ENCODE data around the gene ARHGEF17.

ARHGEF17 gene

GRCh38 chr11:73404048-73404447 lies 96.0 kb downstream of the ARHGEF17 start:
- no peaks in the 10 kb centered on the region for H3F3A ChIP-seq (ENCODE audit: insufficient read depth, low read length)
- no peak for DNase-seq
- no peaks in the 10 kb centered on the region for H3K79me2 ChIP-seq (ENCODE audit: low read length)
- H3K4me2 ChIP-seq (ENCODE audit: low read depth, low read length): no peak overlapping the region
- H3K9ac ChIP-seq (ENCODE audit: low read length): no peak overlapping the region
- TF ChIP-seq EZH2phosphoT487 (IDR thresholded peaks at IDR 0.05; ENCODE audit: low read length): no peak
- no peak for TF ChIP-seq CTCF (IDR thresholded peaks at IDR 0.05; ENCODE audit: low read length)
- no peak for TF ChIP-seq EZH2 (optimal IDR thresholded peaks at IDR 0.05; ENCODE audit: low read depth, low read length)
- no peaks in the 10 kb centered on the region for H3K4me1 ChIP-seq (ENCODE audit: low read length)
- H3K27me3 ChIP-seq (replicated peaks; ENCODE audit: insufficient read depth, low read length): no peaks in the 10 kb centered on the region
- H3K36me3 ChIP-seq (replicated peaks; ENCODE audit: insufficient read depth, low read length): no peaks in the 10 kb centered on the region
- no peak overlapping the region for H3K27ac ChIP-seq (ENCODE audit: low read length)
- no peak overlapping the region for H2AFZ ChIP-seq (ENCODE audit: low read length)
- no peaks in the 10 kb centered on the region for H4K20me1 ChIP-seq (ENCODE audit: insufficient read depth, low read length)
- no peaks in the 10 kb centered on the region for H3K9me3 ChIP-seq (replicated peaks; ENCODE audit: insufficient read depth, low read length)
- H3K9me2 ChIP-seq (replicated peaks; ENCODE audit: insufficient read depth, low read length): no peaks in the 10 kb centered on the region
- no peak overlapping the region for H3K4me3 ChIP-seq (ENCODE audit: low read length)

- no peak overlapping the region for H2AFZ ChIP-seq (ENCODE audit: low read length)
- no peaks in the 10 kb centered on the region for H3K79me2 ChIP-seq (ENCODE audit: low read length)
- no peaks in the 10 kb centered on the region for H4K20me1 ChIP-seq (ENCODE audit: insufficient read depth, low read length)
- H3K4me3 ChIP-seq (ENCODE audit: low read length): no peak overlapping the region
- DNase-seq: no peak
- H3F3A ChIP-seq (ENCODE audit: insufficient read depth, low read length): no peaks in the 10 kb centered on the region
- H3K27me3 ChIP-seq (replicated peaks; ENCODE audit: insufficient read depth, low read length): no peaks in the 10 kb centered on the region
- no peak overlapping the region for H3K9ac ChIP-seq (ENCODE audit: low read length)
- TF ChIP-seq CTCF (IDR thresholded peaks at IDR 0.05; ENCODE audit: low read length) (no peak), EZH2phosphoT487 (IDR thresholded peaks at IDR 0.05; ENCODE audit: low read length) (no peak), EZH2 (optimal IDR thresholded peaks at IDR 0.05; ENCODE audit: low read depth, low read length) (no peak)
- H3K9me2 ChIP-seq (replicated peaks; ENCODE audit: insufficient read depth, low read length): no peaks in the 10 kb centered on the region
- no peaks in the 10 kb centered on the region for H3K36me3 ChIP-seq (replicated peaks; ENCODE audit: insufficient read depth, low read length)
- H3K4me2 ChIP-seq (ENCODE audit: low read depth, low read length): no peak overlapping the region
- H3K4me1 ChIP-seq (ENCODE audit: low read length): no peaks in the 10 kb centered on the region
- no peaks in the 10 kb centered on the region for H3K9me3 ChIP-seq (replicated peaks; ENCODE audit: insufficient read depth, low read length)
- H3K27ac ChIP-seq (ENCODE audit: low read length): no peak overlapping the region
Measured at GRCh38 chr11:73404506-73405145, 96.5 kb downstream of the ARHGEF17 start.

- no peaks in the 10 kb centered on the region for H4K20me1 ChIP-seq (ENCODE audit: insufficient read depth, low read length)
- H3K9ac ChIP-seq (ENCODE audit: low read length): no peak overlapping the region
- H3K27me3 ChIP-seq (replicated peaks; ENCODE audit: insufficient read depth, low read length): no peaks in the 10 kb centered on the region
- H3K4me3 ChIP-seq (ENCODE audit: low read length): no peak overlapping the region
- no peaks in the 10 kb centered on the region for H3K79me2 ChIP-seq (ENCODE audit: low read length)
- no peak overlapping the region for H2AFZ ChIP-seq (ENCODE audit: low read length)
- no peaks in the 10 kb centered on the region for H3K9me3 ChIP-seq (replicated peaks; ENCODE audit: insufficient read depth, low read length)
- H3K4me1 ChIP-seq (ENCODE audit: low read length): no peaks in the 10 kb centered on the region
- no peaks in the 10 kb centered on the region for H3F3A ChIP-seq (ENCODE audit: insufficient read depth, low read length)
- no peaks in the 10 kb centered on the region for H3K36me3 ChIP-seq (replicated peaks; ENCODE audit: insufficient read depth, low read length)
- no peak for DNase-seq
- no peak overlapping the region for H3K27ac ChIP-seq (ENCODE audit: low read length)
- no peak overlapping the region for H3K4me2 ChIP-seq (ENCODE audit: low read depth, low read length)
- no peaks in the 10 kb centered on the region for H3K9me2 ChIP-seq (replicated peaks; ENCODE audit: insufficient read depth, low read length)
- no peak for TF ChIP-seq CTCF (IDR thresholded peaks at IDR 0.05; ENCODE audit: low read length)
- TF ChIP-seq EZH2phosphoT487 (IDR thresholded peaks at IDR 0.05; ENCODE audit: low read length): no peak
- no peak for TF ChIP-seq EZH2 (optimal IDR thresholded peaks at IDR 0.05; ENCODE audit: low read depth, low read length)
Measured at GRCh38 chr11:73405146-73405510, 97.1 kb downstream of the ARHGEF17 start.

All from MM.1S (cell line).